Skeletal muscle tissue (tissue), 4 donors: ENCODE data around the gene NOP10. TPM values are rescaled to one million over a fixed set of nuclear protein-coding genes. Genes with fewer than 3 reads are reported as not detected.
A peak's percentile ranks its signal among the peaks of the same experiment; 100 is the strongest.
"Not testable (repeated sequence)": the region's sequence is repeated elsewhere in the genome, so short reads cannot be mapped to it uniquely, and the experiment has no call there.

Experiments used
- H3K27ac ChIP-seq: one replicate; pipeline ENCODE4 v1.7.0; 2013; ENCODE audit warnings: mild to moderate bottlenecking, low read depth, low read length, inconsistent platforms
- H3K27me3 ChIP-seq, 3 donors: one replicate each; pipeline ENCODE4 v1.7.0; 2013; ENCODE audit warnings: low read length in 3 of 3; ENCODE audit not compliant: control insufficient read depth in 3 of 3, insufficient read depth in 3 of 3
- H3K36me3 ChIP-seq, 3 donors: one replicate each; pipeline ENCODE4 v1.7.0; 2013; ENCODE audit warnings: low read length in 3 of 3; ENCODE audit not compliant: control insufficient read depth in 3 of 3, insufficient read depth in 3 of 3
- H3K4me1 ChIP-seq, 3 donors: one replicate each; pipeline ENCODE4 v1.7.0; 2013; ENCODE audit warnings: low read length in 3 of 3, mild to moderate bottlenecking in 3 of 3; ENCODE audit not compliant: control insufficient read depth in 3 of 3, insufficient read depth in 3 of 3
- H3K4me3 ChIP-seq, 3 donors: one replicate each; pipeline ENCODE4 v1.7.0; 2013; ENCODE audit warnings: low read length in 3 of 3
- H3K9ac ChIP-seq, 3 donors: one replicate each; pipeline ENCODE4 v1.7.0; 2013; ENCODE audit warnings: low read length in 3 of 3, mild to moderate bottlenecking in 3 of 3, moderate library complexity in 2 of 3, low read depth in 1 of 3
- H3K9me3 ChIP-seq, 3 donors: one replicate each; pipeline ENCODE4 v1.7.0; 2013; ENCODE audit warnings: low read length in 3 of 3; ENCODE audit not compliant: control insufficient read depth in 3 of 3
- total RNA-seq: library from RNA; depleted of rRNA; stranded (reverse); fragments of >200 nt; gene quantifications from one replicate; pipeline ENCODE4 v1.2.3, GENCODE V29; 2014
- donor health status: Osteomylitis.

The NOP10 gene
- 114 TPM for total RNA-seq

GRCh38 chr15:34342737-34343575 lies at the start of gene NOP10, which contains the start of gene NUTM1:
Gene NOP10 (minus strand): TSS chr15:34343136. CDS start chr15:34343073, 63 bp downstream.
Gene NUTM1 (plus strand): TSS chr15:34343315. CDS start chr15:34343697, 382 bp downstream.
- Histone ChIP-seq H3K4me3 (peak within 1 kb of the TSS; percentile 98 to 99 (median 98)), H3K27me3 (no peaks in the 10 kb centered on the region), H3K36me3 (peaks cover 6 to 13% (median 11%) of the 10 kb centered on the region in 3 donors)

DNA sequence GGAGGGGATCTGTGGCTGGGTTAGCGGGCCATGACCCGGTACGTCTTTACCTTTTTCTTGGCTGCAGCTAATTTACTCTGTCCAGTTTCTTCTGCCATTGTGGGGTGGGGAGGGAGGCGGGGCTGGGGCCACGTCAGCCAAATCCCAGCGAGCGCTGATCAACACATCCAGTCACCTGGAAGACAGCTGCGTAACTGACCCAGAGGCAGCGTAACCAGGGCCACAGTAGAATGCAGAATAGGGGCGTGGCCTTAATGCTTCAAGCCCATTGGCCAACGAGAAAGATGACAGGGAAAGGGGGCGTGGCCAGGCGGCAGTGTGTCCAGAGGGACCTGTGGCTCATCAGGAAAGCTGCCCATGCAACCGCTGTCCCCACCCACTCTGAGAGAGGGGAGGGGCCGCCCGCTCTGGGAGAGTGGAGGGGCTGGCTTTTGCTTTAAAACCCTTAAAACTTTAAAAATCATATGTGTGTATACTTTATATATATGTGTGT lies 46.7 kb upstream of the NOP10 start:
- H3K27ac ChIP-seq, H3K27me3 ChIP-seq, H3K4me3 ChIP-seq: not testable (repeated sequence)

More at GRCh38 chr15:34342737-34343575, at the start of gene NOP10, which contains the start of gene NUTM1:
- Histone ChIP-seq H3K4me1 (peaks cover 9 to 11% (median 9%) of the 10 kb centered on the region in 3 donors), H3K27ac (peak within 1 kb of the TSS; percentile 80), H3K9ac (peak within 1 kb of the TSS; percentile 82 to 93 (median 88)), H3K9me3 (no peaks in the 10 kb centered on the region)

GRCh38 chr15:34381829-34382521 lies 39.0 kb upstream of the NOP10 start:
- not testable (repeated sequence) for H3K27me3 ChIP-seq, H3K4me3 ChIP-seq, H3K9me3 ChIP-seq, H3K4me1 ChIP-seq, H3K9ac ChIP-seq, H3K36me3 ChIP-seq, H3K27ac ChIP-seq

More for the DNA sequence above, 46.7 kb upstream of the NOP10 start:
- not testable (repeated sequence) for H3K36me3 ChIP-seq, H3K4me1 ChIP-seq, H3K9me3 ChIP-seq, H3K9ac ChIP-seq

DNA sequence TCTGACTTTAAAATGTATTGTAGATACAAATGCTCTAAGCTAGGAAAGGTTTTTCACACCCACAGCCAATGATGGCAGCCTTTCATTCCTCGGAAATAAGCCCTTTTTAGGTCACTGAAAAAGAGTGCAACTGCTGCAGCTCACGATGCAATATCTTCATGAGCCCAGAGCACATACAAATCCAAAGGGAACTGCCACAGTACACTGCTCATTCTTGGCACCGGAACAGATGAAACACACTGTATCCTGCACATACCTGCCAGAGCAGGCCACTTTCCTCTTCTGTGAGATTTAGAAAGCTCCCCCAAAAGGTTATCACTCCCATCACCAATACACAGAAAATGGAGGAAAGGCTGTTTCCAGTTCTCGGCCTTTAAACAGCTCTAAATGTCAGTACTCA lies 37.6 kb upstream of the NOP10 start:
- not testable (repeated sequence) for H3K36me3 ChIP-seq, H3K4me1 ChIP-seq, H3K4me3 ChIP-seq, H3K9ac ChIP-seq, H3K27me3 ChIP-seq, H3K27ac ChIP-seq, H3K9me3 ChIP-seq

GRCh38 chr15:34376856-34377255 lies 33.9 kb upstream of the NOP10 start:
- Histone ChIP-seq H3K4me3 (no peak overlapping the region), H3K4me1 (no peaks in the 10 kb centered on the region), H3K9ac (no peak overlapping the region), H3K9me3 (no peaks in the 10 kb centered on the region), H3K36me3 (no peaks in the 10 kb centered on the region), H3K27me3 (no peaks in the 10 kb centered on the region), H3K27ac (no peak overlapping the region)

GRCh38 chr15:34375541-34375940 lies 32.6 kb upstream of the NOP10 start:
- H3K4me3 ChIP-seq, H3K9me3 ChIP-seq, H3K36me3 ChIP-seq, H3K27ac ChIP-seq, H3K4me1 ChIP-seq, H3K9ac ChIP-seq, H3K27me3 ChIP-seq: not testable (repeated sequence)

- no peaks in the 10 kb centered on the region for H3K9me3 ChIP-seq
- H3K9ac ChIP-seq = no peak overlapping the region
- H3K4me1 ChIP-seq = no peaks in the 10 kb centered on the region
- no peaks in the 10 kb centered on the region for H3K36me3 ChIP-seq
- H3K4me3 ChIP-seq = no peak overlapping the region
- H3K27ac ChIP-seq = no peak overlapping the region
- no peaks in the 10 kb centered on the region for H3K27me3 ChIP-seq
These were observed 31.9 kb upstream of the NOP10 start for GRCh38 chr15:34374816-34375215.

- H3K27ac ChIP-seq = no peak overlapping the region
- no peak overlapping the region for H3K4me3 ChIP-seq
- no peaks in the 10 kb centered on the region for H3K36me3 ChIP-seq
- H3K9me3 ChIP-seq = no peaks in the 10 kb centered on the region
- no peak overlapping the region for H3K9ac ChIP-seq
- H3K27me3 ChIP-seq = no peaks in the 10 kb centered on the region
- no peaks in the 10 kb centered on the region for H3K4me1 ChIP-seq
These were observed 31.0 kb upstream of the NOP10 start for GRCh38 chr15:34373951-34374350.

- Histone ChIP-seq H3K9me3 (no peaks in the 10 kb centered on the region), H3K36me3 (no peaks in the 10 kb centered on the region), H3K27me3 (no peaks in the 10 kb centered on the region), H3K27ac (no peak overlapping the region), H3K9ac (no peak overlapping the region), H3K4me3 (no peak overlapping the region), H3K4me1 (peaks cover 13 to 17% (median 16%) of the 10 kb centered on the region in 3 donors)
These were observed 27.7 kb upstream of the NOP10 start for GRCh38 chr15:34370643-34371042.

- Histone ChIP-seq H3K36me3 (no peaks in the 10 kb centered on the region), H3K4me3 (no peak overlapping the region), H3K9ac (no peak overlapping the region), H3K9me3 (no peaks in the 10 kb centered on the region), H3K4me1 (peaks cover 16 to 22% (median 18%) of the 10 kb centered on the region in 3 donors), H3K27ac (no peak overlapping the region), H3K27me3 (no peaks in the 10 kb centered on the region)
These were observed 27.2 kb upstream of the NOP10 start for GRCh38 chr15:34370129-34370528.
